Measurements from ENCODE around the gene TENT5C. TPM values are rescaled to one million over a fixed set of nuclear protein-coding genes. Genes with fewer than 3 reads are reported as not detected.
A peak's percentile ranks its signal among the peaks of the same experiment; 100 is the strongest.

Gene TENT5C
- total and polyA plus RNA-seq, 2 of the 13 experiments (the other 11 are each of a cell fraction or from before 2014, with no cell fraction given): 0.02 to 0.38 TPM

- no peak for TF ChIP-seq ZSCAN22 (CRISPR knock-in tag; IDR thresholded peaks at IDR 0.05)
- no peak for TF ChIP-seq ZFY (CRISPR knock-in tag; IDR thresholded peaks at IDR 0.05)
- TF ChIP-seq IRF2 (CRISPR knock-in tag; IDR thresholded peaks at IDR 0.05): 0 out of 2 replicates have a peak, but pooled peaks have one; percentile 14
- TF ChIP-seq CTCF (CRISPR knock-in tag; IDR thresholded peaks at IDR 0.05): 0 out of 2 replicates have a peak, but pooled peaks have one; percentile 2
- no peak for TF ChIP-seq ZNF589 (CRISPR knock-in tag; conservative IDR thresholded peaks at IDR 0.05)
- no peak for TF ChIP-seq RELA (CRISPR knock-in tag; IDR thresholded peaks at IDR 0.05)
- TF ChIP-seq MYPOP (CRISPR knock-in tag; IDR thresholded peaks at IDR 0.05): no peak
- TF ChIP-seq, protein P1, sequence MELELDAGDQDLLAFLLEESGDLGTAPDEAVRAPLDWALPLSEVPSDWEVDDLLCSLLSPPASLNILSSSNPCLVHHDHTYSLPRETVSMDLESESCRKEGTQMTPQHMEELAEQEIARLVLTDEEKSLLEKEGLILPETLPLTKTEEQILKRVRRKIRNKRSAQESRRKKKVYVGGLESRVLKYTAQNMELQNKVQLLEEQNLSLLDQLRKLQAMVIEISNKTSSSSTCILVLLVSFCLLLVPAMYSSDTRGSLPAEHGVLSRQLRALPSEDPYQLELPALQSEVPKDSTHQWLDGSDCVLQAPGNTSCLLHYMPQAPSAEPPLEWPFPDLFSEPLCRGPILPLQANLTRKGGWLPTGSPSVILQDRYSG (CRISPR knock-in tag; IDR thresholded peaks at IDR 0.05): no peak
- 0 out of 2 replicates have a peak, but pooled peaks have one; percentile 52 for TF ChIP-seq DNMT1 (CRISPR knock-in tag; IDR thresholded peaks at IDR 0.05)
- no peak for TF ChIP-seq NR1H2 (CRISPR knock-in tag; IDR thresholded peaks at IDR 0.05; ENCODE audit: borderline replicate concordance, low read depth)
- TF ChIP-seq, protein P2, sequence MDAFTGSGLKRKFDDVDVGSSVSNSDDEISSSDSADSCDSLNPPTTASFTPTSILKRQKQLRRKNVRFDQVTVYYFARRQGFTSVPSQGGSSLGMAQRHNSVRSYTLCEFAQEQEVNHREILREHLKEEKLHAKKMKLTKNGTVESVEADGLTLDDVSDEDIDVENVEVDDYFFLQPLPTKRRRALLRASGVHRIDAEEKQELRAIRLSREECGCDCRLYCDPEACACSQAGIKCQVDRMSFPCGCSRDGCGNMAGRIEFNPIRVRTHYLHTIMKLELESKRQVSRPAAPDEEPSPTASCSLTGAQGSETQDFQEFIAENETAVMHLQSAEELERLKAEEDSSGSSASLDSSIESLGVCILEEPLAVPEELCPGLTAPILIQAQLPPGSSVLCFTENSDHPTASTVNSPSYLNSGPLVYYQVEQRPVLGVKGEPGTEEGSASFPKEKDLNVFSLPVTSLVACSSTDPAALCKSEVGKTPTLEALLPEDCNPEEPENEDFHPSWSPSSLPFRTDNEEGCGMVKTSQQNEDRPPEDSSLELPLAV (CRISPR knock-in tag; conservative IDR thresholded peaks at IDR 0.05; ENCODE audit: low read depth): no peak
- no peak for TF ChIP-seq KDM4B (CRISPR knock-in tag; IDR thresholded peaks at IDR 0.05)
- TF ChIP-seq ZNF580 (CRISPR knock-in tag; IDR thresholded peaks at IDR 0.05; ENCODE audit: borderline replicate concordance, low read depth): 0 out of 2 replicates have a peak, but pooled peaks have one; percentile 17
- peak; percentile 30; the same call in 1 of the 2 replicates for TF ChIP-seq TSC22D2 (CRISPR knock-in tag; IDR thresholded peaks at IDR 0.05; ENCODE audit: borderline replicate concordance)
- TF ChIP-seq NR2C2 (CRISPR knock-in tag; IDR thresholded peaks at IDR 0.05; ENCODE audit: borderline replicate concordance): no peak
- peak; percentile 77 for TF ChIP-seq NFYC (CRISPR knock-in tag; IDR thresholded peaks at IDR 0.05)
- TF ChIP-seq HMG20A (CRISPR knock-in tag; IDR thresholded peaks at IDR 0.05; ENCODE audit: borderline replicate concordance): no peak
- no peak for TF ChIP-seq PRDM15 (CRISPR knock-in tag; IDR thresholded peaks at IDR 0.05)
- TF ChIP-seq ZIK1 (CRISPR knock-in tag; IDR thresholded peaks at IDR 0.05; ENCODE audit: borderline replicate concordance, low read depth): 0 out of 2 replicates have a peak, but pooled peaks have one; percentile 42
Measured at GRCh38 chr1:117605774-117606648, at the start of gene TENT5C (continued).

All from HepG2 (cell line).